ENCODE data around the gene PRDM5. TPM values are rescaled to one million over a fixed set of nuclear protein-coding genes. Genes with fewer than 3 reads are reported as not detected.

Gene PRDM5
- total and polyA plus RNA-seq, 10 of the 15 experiments (the other 5 are each of a cell fraction or from before 2014, with no cell fraction given), result 0.07 TPM; not detected in 9

GRCh38 chr4:120709991-120710390 lies 212.5 kb downstream of the PRDM5 start:
- no peak for FAIRE-seq
- in situ Hi-C loops (cut with MboI), result no loop called here
- POLR2A ChIA-PET, result no interaction called here
- no peak for TF ChIP-seq BCLAF1 (IDR thresholded peaks at IDR 0.05)
- no peak for TF ChIP-seq ZBTB11 (CRISPR knock-in tag; IDR thresholded peaks at IDR 0.05)
- no peak for TF ChIP-seq USF1 (IDR thresholded peaks at IDR 0.05; ENCODE audit: borderline replicate concordance, extremely low read length, insufficient read depth, low read depth, low read length)
- no peak for TF ChIP-seq ESRRA (IDR thresholded peaks at IDR 0.05; ENCODE audit: low read length)
- TF ChIP-seq RELA (IDR thresholded peaks at IDR 0.05; ENCODE audit: borderline replicate concordance, partially characterized antibody), result no peak
- TF ChIP-seq PKNOX1 (IDR thresholded peaks at IDR 0.05), result no peak
- no peak for TF ChIP-seq CREB1 (IDR thresholded peaks at IDR 0.05; ENCODE audit: low read depth)
- TF ChIP-seq LARP7 (IDR thresholded peaks at IDR 0.05), result no peak
- no peak for TF ChIP-seq ZNF384 (IDR thresholded peaks at IDR 0.05; ENCODE audit: borderline replicate concordance, low read depth, low read length)
- no peak for TF ChIP-seq FOXM1 (IDR thresholded peaks at IDR 0.05; ENCODE audit: low read depth, low read length)
- no peak for TF ChIP-seq MAX (IDR thresholded peaks at IDR 0.05; ENCODE audit: low read depth, low read length)
- TF ChIP-seq BHLHE40 (IDR thresholded peaks at IDR 0.05; ENCODE audit: borderline replicate concordance in 1 of 2, low read depth in 2 of 2, low read length in 1 of 2), result no peak
- no peak for TF ChIP-seq TARDBP (IDR thresholded peaks at IDR 0.05; ENCODE audit: borderline replicate concordance)
- no peak for TF ChIP-seq NR2F1 (conservative IDR thresholded peaks at IDR 0.05)
- no peak for TF ChIP-seq TCF3 (IDR thresholded peaks at IDR 0.05; ENCODE audit: borderline replicate concordance, insufficient read depth, low read depth, low read length)

More at GRCh38 chr4:120709991-120710390, 212.5 kb downstream of the PRDM5 start:
- no peak overlapping the region for H3K4me2 ChIP-seq (ENCODE audit: control insufficient read depth, insufficient read depth)
- intact Hi-C loops (cut with micrococcal nuclease; ENCODE audit: unreplicated experiment), result loop anchor here (10.0 kb wide), 1 partner anchor 635 kb away; no protein-coding TSS in a partner anchor
- WGBS (ENCODE audit: insufficient coverage, insufficient replicate concordance, low lambda C conversion rate, missing lambda C conversion rate), result 33% methylated on average over 3 of the region's 3 CpGs
- no peak overlapping the region for H3K9ac ChIP-seq (ENCODE audit: control insufficient read depth, insufficient read depth, low read length)
- no TSS peak for BruUV-seq (replicated peaks)
- ATAC-seq (no peak), DNase-seq (ENCODE audit: low read depth, low spot score) (no peak)
- no peak overlapping the region for H3K4me3 ChIP-seq
- no peak overlapping the region for H2AFZ ChIP-seq (ENCODE audit: control insufficient read depth, low read depth, low read length)
- no peaks in the 10 kb centered on the region for H3K9me3 ChIP-seq (replicated peaks; ENCODE audit: control insufficient read depth, insufficient read depth, low read length)
- H3K4me1 ChIP-seq (ENCODE audit: control insufficient read depth, insufficient read depth, low read length), result no peaks in the 10 kb centered on the region
- no peaks in the 10 kb centered on the region for H3K36me3 ChIP-seq (ENCODE audit: control insufficient read depth in 2 of 2, insufficient read depth in 2 of 2, low read length in 1 of 2)
- RAD21 ChIA-PET (ENCODE audit: unreplicated experiment), result interaction anchor here (0.6 kb wide), 1 partner anchor 472 kb away, joined by 3 read pairs; no protein-coding TSS in a partner anchor
- H4K20me1 ChIP-seq (ENCODE audit: control insufficient read depth, insufficient read depth), result no peaks in the 10 kb centered on the region
- H3K27me3 ChIP-seq (replicated peaks in 1 of 2; ENCODE audit: control insufficient read depth in 2 of 2, insufficient read depth in 2 of 2, low read length in 1 of 2), result no peaks in the 10 kb centered on the region
- no peaks in the 10 kb centered on the region for H3K79me2 ChIP-seq (ENCODE audit: control insufficient read depth, insufficient read depth, low read length)
- SMC1A ChIA-PET (ENCODE audit: uncharacterized antibody, unreplicated experiment), result no interaction called here
- H3K27ac ChIP-seq (ENCODE audit: control insufficient read depth, insufficient read depth), result no peak overlapping the region
- CTCF ChIA-PET, result no interaction called here
